Neural cell (in vitro differentiated cells): Measurements from ENCODE around the gene LSAMP. TPM values are rescaled to one million over a fixed set of nuclear protein-coding genes. Genes with fewer than 3 reads are reported as not detected.

Source experiments
- H2AFZ ChIP-seq: fragments of 200-600, 300-800 bp; sonication (generic), shearing (Covaris generic); 2 replicates; pipeline ENCODE4 v1.6.0; 2014; ENCODE audit warnings: low read depth, mild to moderate bottlenecking, antibody characterized with exemption, low read length, moderate library complexity
- H3F3A ChIP-seq: fragments of 200-600 bp; shearing (Covaris generic); 2 replicates; pipeline ENCODE4 v1.6.1; 2016; ENCODE audit warnings: mild to moderate bottlenecking, moderate library complexity, mixed read lengths, antibody characterized with exemption, low read length; ENCODE audit not compliant: insufficient read depth, poor library complexity, severe bottlenecking
- H3K27ac ChIP-seq: fragments of 200-600, 300-800 bp; sonication (generic), shearing (Covaris generic); 2 replicates; pipeline ENCODE4 v1.5.1; 2014; ENCODE audit warnings: mild to moderate bottlenecking, low read length, moderate library complexity
- H3K27me3 ChIP-seq: fragments of 300-800, 200-600 bp; sonication (generic), shearing (Covaris generic); 2 replicates; pipeline ENCODE4 v1.6.0; 2014; ENCODE audit warnings: mild to moderate bottlenecking, low read depth, low read length, moderate library complexity; ENCODE audit not compliant: insufficient read depth
- H3K36me3 ChIP-seq: fragments of 300-800, 200-600 bp; sonication (generic), shearing (Covaris generic); 2 replicates; pipeline ENCODE4 v1.5.1; 2014; ENCODE audit warnings: mild to moderate bottlenecking, antibody characterized with exemption, low read length, moderate library complexity; ENCODE audit not compliant: insufficient read depth
- H3K4me2 ChIP-seq: fragments of 300-800, 200-600 bp; sonication (generic), shearing (Covaris generic); 2 replicates; pipeline ENCODE4 v1.6.0; 2014; ENCODE audit warnings: mild to moderate bottlenecking, low read length
- H3K4me3 ChIP-seq: fragments of 300-800, 200-600 bp; sonication (generic), shearing (Covaris generic); 2 replicates; pipeline ENCODE4 v1.5.1; 2014; ENCODE audit warnings: mild to moderate bottlenecking, low read length, moderate library complexity
- H3K79me2 ChIP-seq: fragments of 200-600 bp; shearing (Covaris generic); replicated peaks from 2 replicates; pipeline ENCODE4 v1.6.0; 2014; ENCODE audit warnings: mild to moderate bottlenecking, low read length, moderate library complexity; ENCODE audit not compliant: insufficient read depth
- H3K9ac ChIP-seq: fragments of 300-800, 200-600 bp; sonication (generic), shearing (Covaris generic); 2 replicates; pipeline ENCODE4 v1.6.1; 2016; ENCODE audit warnings: mild to moderate bottlenecking, low read length, mixed read lengths
- H3K9me2 ChIP-seq: fragments of 200-600 bp; shearing (Covaris generic); 2 replicates; pipeline ENCODE4 v1.6.1; 2016; ENCODE audit warnings: mild to moderate bottlenecking, low read length, mixed read lengths; ENCODE audit not compliant: insufficient read depth
- H3K9me3 ChIP-seq: fragments of 200-600, 300-800 bp; sonication (generic), shearing (Covaris generic); 2 replicates; pipeline ENCODE4 v1.6.1; 2016; ENCODE audit warnings: mild to moderate bottlenecking, mixed run types, low read length, moderate library complexity, mixed read lengths
- H4K20me1 ChIP-seq: fragments of 200-600 bp; shearing (Covaris generic); 2 replicates; pipeline ENCODE4 v1.6.1; 2016; ENCODE audit warnings: mild to moderate bottlenecking, mixed run types; ENCODE audit not compliant: insufficient read depth
- EP300 ChIP-seq: fragments of 450-650 bp; conservative IDR thresholded peaks from 2 replicates; pipeline ENCODE4 v1.6.1; 2014; ENCODE audit warnings: antibody characterized with exemption, mild to moderate bottlenecking, moderate library complexity; ENCODE audit not compliant: poor library complexity, severe bottlenecking
- EZH2 ChIP-seq: fragments of 200-600, 300-800 bp; shearing (Covaris generic), sonication (generic); IDR thresholded peaks from 2 replicates; pipeline ENCODE4 v1.6.1; 2014; ENCODE audit warnings: antibody characterized with exemption, low read length, borderline replicate concordance, mild to moderate bottlenecking; ENCODE audit not compliant: insufficient read depth, poor library complexity, severe bottlenecking
- MXI1 ChIP-seq: fragments of 450-650 bp; conservative IDR thresholded peaks from 2 replicates; pipeline ENCODE4 v1.6.1; 2014; ENCODE audit warnings: antibody characterized with exemption, mild to moderate bottlenecking; ENCODE audit not compliant: poor library complexity, severe bottlenecking
- POLR2AphosphoS5 ChIP-seq: IDR thresholded peaks from 2 replicates; pipeline ENCODE4 v1.6.1; 2012
- RAD21 ChIP-seq: fragments of 450-650 bp; conservative IDR thresholded peaks from 2 replicates; pipeline ENCODE4 v1.6.1; 2014; ENCODE audit warnings: antibody characterized with exemption, mild to moderate bottlenecking, moderate library complexity
- SMC3 ChIP-seq: fragments of 450-650 bp; conservative IDR thresholded peaks from 2 replicates; pipeline ENCODE4 v1.6.1; 2014; ENCODE audit warnings: antibody characterized with exemption, mild to moderate bottlenecking, moderate library complexity; ENCODE audit not compliant: poor library complexity
- TAF1 ChIP-seq: IDR thresholded peaks from 2 replicates; pipeline ENCODE4 v1.6.1; 2012; ENCODE audit warnings: low read depth
- polyA plus RNA-seq: library from polyadenylated mRNA; depleted of rRNA; stranded (reverse); fragments of >200 nt; gene quantifications from 2 replicates; pipeline ENCODE4 v1.2.3, GENCODE V29; 2014
- TF ChIP-seq, protein P1 (sequence below): fragments of 450-650 bp; IDR thresholded peaks from 2 replicates; pipeline ENCODE4 v1.5.1; 2014; ENCODE audit warnings: antibody characterized with exemption, mild to moderate bottlenecking, moderate library complexity; ENCODE audit not compliant: poor library complexity, severe bottlenecking
- TF ChIP-seq, protein P2 (sequence below): IDR thresholded peaks from 2 replicates; pipeline ENCODE4 v1.6.1; 2012; ENCODE audit warnings: borderline replicate concordance

Gene LSAMP
- polyA plus RNA-seq, 1 donor from 2014 or later: 93.6 TPM

DNA sequence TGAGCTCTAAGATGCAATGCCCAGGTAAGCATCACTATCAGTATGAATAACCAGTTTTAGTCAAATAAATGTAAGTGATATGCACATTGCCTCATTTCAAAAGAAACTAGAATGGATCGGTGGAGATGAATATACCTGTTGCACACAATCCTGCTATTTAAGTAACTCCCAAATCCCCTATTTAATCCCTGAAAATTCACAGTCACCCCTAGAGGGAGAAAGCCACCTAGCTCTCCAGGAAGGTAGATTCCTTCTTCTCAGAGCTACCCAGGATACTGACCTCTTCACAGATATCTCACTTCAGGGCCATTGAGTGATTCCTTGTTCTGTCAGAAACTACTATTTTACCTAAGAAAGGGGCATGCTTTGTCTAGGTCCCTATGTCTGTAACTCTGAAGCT is 11.7 kb downstream of the LSAMP start:
- H3K36me3 ChIP-seq: no peaks in the 10 kb centered on the region
- no peaks in the 10 kb centered on the region for H3K9me2 ChIP-seq
- no peaks in the 10 kb centered on the region for H3F3A ChIP-seq
- H3K9ac ChIP-seq: no peak overlapping the region
- no peak overlapping the region for H3K4me2 ChIP-seq
- H3K9me3 ChIP-seq: no peaks in the 10 kb centered on the region
- no peak overlapping the region for H3K4me3 ChIP-seq
- H4K20me1 ChIP-seq: no peaks in the 10 kb centered on the region
- no peak overlapping the region for H2AFZ ChIP-seq
- H3K27ac ChIP-seq: no peak overlapping the region
- TF ChIP-seq POLR2AphosphoS5 (no peak), MXI1 (no peak), EZH2 (no peak), RAD21 (no peak), TAF1 (no peak), EP300 (no peak), SMC3 (no peak)
- TF ChIP-seq, protein P1, sequence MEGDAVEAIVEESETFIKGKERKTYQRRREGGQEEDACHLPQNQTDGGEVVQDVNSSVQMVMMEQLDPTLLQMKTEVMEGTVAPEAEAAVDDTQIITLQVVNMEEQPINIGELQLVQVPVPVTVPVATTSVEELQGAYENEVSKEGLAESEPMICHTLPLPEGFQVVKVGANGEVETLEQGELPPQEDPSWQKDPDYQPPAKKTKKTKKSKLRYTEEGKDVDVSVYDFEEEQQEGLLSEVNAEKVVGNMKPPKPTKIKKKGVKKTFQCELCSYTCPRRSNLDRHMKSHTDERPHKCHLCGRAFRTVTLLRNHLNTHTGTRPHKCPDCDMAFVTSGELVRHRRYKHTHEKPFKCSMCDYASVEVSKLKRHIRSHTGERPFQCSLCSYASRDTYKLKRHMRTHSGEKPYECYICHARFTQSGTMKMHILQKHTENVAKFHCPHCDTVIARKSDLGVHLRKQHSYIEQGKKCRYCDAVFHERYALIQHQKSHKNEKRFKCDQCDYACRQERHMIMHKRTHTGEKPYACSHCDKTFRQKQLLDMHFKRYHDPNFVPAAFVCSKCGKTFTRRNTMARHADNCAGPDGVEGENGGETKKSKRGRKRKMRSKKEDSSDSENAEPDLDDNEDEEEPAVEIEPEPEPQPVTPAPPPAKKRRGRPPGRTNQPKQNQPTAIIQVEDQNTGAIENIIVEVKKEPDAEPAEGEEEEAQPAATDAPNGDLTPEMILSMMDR: no peak
- TF ChIP-seq, protein P2, sequence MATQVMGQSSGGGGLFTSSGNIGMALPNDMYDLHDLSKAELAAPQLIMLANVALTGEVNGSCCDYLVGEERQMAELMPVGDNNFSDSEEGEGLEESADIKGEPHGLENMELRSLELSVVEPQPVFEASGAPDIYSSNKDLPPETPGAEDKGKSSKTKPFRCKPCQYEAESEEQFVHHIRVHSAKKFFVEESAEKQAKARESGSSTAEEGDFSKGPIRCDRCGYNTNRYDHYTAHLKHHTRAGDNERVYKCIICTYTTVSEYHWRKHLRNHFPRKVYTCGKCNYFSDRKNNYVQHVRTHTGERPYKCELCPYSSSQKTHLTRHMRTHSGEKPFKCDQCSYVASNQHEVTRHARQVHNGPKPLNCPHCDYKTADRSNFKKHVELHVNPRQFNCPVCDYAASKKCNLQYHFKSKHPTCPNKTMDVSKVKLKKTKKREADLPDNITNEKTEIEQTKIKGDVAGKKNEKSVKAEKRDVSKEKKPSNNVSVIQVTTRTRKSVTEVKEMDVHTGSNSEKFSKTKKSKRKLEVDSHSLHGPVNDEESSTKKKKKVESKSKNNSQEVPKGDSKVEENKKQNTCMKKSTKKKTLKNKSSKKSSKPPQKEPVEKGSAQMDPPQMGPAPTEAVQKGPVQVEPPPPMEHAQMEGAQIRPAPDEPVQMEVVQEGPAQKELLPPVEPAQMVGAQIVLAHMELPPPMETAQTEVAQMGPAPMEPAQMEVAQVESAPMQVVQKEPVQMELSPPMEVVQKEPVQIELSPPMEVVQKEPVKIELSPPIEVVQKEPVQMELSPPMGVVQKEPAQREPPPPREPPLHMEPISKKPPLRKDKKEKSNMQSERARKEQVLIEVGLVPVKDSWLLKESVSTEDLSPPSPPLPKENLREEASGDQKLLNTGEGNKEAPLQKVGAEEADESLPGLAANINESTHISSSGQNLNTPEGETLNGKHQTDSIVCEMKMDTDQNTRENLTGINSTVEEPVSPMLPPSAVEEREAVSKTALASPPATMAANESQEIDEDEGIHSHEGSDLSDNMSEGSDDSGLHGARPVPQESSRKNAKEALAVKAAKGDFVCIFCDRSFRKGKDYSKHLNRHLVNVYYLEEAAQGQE: no peak
- H3K27me3 ChIP-seq: no peaks in the 10 kb centered on the region
- H3K79me2 ChIP-seq: no peaks in the 10 kb centered on the region

DNA sequence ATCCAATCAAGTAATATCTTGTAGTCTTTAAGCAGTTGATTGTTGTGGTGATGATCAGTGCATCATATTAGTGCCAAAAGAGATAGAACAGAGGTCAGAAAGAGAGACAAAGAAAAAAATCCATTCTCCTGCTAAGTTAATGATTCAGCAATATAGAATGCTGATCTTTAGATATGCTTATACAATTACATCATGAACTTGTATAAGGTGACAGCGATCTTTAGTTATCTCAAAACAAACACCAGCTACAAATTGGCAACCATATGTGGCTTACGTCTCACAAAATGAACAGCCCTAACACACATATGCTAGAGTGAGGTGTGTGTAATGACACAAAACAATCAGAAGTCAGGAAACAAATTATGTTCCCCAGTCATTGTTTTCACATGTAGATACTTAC is 12.5 kb downstream of the LSAMP start:
- Histone ChIP-seq H3K9ac (no peak overlapping the region), H2AFZ (no peak overlapping the region), H3K27me3 (no peaks in the 10 kb centered on the region), H3F3A (no peaks in the 10 kb centered on the region), H3K9me2 (no peaks in the 10 kb centered on the region), H3K36me3 (no peaks in the 10 kb centered on the region), H4K20me1 (no peaks in the 10 kb centered on the region), H3K4me3 (no peak overlapping the region), H3K9me3 (no peaks in the 10 kb centered on the region), H3K79me2 (no peaks in the 10 kb centered on the region), H3K4me2 (no peak overlapping the region), H3K27ac (no peak overlapping the region)
- no peak for TF ChIP-seq EZH2
- TF ChIP-seq, protein P1: no peak
- TF ChIP-seq RAD21: no peak
- TF ChIP-seq, protein P2: no peak
- no peak for TF ChIP-seq MXI1
- no peak for TF ChIP-seq POLR2AphosphoS5
- no peak for TF ChIP-seq SMC3
